ENCODE results near the gene STYXL2.

- TF ChIP-seq CREB1 (CRISPR knock-in tag; IDR thresholded peaks at IDR 0.05; ENCODE audit: low read depth) (no peak), CTCF (conservative IDR thresholded peaks at IDR 0.05; ENCODE audit: low read depth in 2 of 2) (no peak), EZH2 (IDR thresholded peaks at IDR 0.05; ENCODE audit: low read depth, unreplicated experiment) (no peak), EZH2phosphoT487 (IDR thresholded peaks at IDR 0.05; ENCODE audit: unreplicated experiment) (no peak), JUNB (IDR thresholded peaks at IDR 0.05; ENCODE audit: unreplicated experiment) (no peak), REST (IDR thresholded peaks at IDR 0.05; ENCODE audit: unreplicated experiment) (no peak), POLR2AphosphoS5 (IDR thresholded peaks at IDR 0.05; ENCODE audit: low read depth) (no peak)
Measured at GRCh38 chr1:167061073-167061464, 32.8 kb upstream of the STYXL2 start.
